GM19240 (cell line): ENCODE results near the gene PNISR.

Experiments used
- DNase-seq: peaks from one replicate; pipeline ENCODE4 v3.0.0; 2011; ENCODE audit warnings: low spot score; ENCODE audit not compliant: insufficient read length

Gene PNISR

DNA sequence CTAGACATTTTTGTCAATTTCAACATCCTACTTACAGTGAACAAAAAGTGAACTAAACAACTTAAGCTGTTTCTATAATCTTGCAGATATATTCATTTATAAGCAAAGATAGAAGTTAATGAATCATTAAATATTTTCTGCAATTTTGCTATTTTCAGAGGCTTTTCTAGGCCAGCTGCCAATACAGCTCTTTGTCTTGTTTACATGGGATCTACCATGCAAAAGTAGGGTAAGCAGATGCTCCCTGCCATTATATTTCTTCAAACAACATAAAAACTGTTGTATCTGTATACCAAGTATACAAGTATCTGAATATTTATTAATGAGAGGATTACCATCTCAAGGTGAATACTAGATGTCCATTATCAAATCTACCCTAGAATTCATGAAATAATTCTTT, 15.4 kb downstream of the PNISR start:
- no peak for DNase-seq

- DNase-seq: no peak
These were observed 18.0 kb downstream of the PNISR start for GRCh38 chr6:99407076-99407475.

- no peak for DNase-seq
These were observed 22.7 kb downstream of the PNISR start for GRCh38 chr6:99402448-99402847.

- no peak for DNase-seq
These were observed 27.8 kb downstream of the PNISR start for GRCh38 chr6:99397287-99397686.

DNA sequence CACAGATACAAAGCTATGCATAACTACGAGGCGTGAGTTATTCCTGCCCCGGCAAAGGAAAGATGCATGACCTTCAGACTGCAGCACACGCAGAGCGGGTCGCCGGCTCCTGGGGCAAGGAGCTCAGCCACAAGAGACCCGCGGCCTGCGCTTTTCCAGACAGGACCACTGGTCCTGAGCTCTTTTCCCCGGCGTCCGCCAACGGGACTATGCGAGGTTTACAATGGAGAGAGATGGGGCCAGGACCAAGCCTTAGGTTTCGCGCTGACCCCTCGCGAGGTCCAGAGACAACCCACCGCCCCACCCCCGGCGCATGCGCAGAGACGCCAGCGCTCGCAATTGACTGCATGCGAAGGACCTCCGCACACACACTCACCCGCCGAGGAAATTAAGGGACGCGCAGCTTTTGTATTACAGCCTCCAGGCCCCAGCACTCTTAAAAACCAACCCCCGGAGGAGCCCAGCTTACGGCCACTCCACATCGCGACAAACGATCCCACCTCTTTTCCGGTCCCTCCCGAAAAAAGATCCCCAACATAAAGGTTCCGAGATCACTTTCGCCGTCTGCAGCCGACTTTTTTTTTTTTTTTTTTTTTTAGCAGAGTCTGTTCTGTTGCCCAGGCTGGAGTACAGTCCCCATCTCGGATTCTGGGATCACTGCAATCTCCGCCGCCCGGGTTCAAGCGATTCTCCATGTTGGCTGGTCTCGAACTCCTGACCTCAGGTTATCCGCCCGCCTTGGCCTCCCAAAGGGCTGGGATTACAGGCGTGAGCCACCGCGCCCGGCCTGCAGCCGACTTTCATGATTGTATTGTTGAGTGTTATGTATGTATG, 31.2 kb downstream of the PNISR start, which contains the start of gene COQ3:
Gene COQ3, minus strand, starts transcription at position 498 of the 834 bp plus-strand sequence. Its CDS starts 16 bp downstream, at position 482.
- peak; percentile 52 for DNase-seq

DNA sequence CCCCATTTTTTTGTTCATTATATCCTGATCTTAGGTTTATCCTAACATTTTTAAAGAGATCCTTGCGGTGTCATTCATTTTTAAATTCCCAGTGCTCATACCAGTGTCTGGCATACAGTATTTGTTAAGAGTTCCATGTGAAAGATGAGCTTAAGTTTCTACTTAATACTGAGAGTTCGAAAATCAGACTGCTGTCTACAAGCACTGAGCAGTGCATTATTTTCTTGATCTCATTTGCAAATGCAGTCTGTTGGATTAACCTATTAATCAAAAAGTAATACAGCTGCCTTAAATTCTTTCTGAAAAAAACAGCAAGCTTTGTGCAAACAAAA, 31.8 kb downstream of the PNISR start:
- DNase-seq: no peak

- DNase-seq: no peak
These were observed 34.2 kb downstream of the PNISR start for GRCh38 chr6:99390896-99391295.

DNA sequence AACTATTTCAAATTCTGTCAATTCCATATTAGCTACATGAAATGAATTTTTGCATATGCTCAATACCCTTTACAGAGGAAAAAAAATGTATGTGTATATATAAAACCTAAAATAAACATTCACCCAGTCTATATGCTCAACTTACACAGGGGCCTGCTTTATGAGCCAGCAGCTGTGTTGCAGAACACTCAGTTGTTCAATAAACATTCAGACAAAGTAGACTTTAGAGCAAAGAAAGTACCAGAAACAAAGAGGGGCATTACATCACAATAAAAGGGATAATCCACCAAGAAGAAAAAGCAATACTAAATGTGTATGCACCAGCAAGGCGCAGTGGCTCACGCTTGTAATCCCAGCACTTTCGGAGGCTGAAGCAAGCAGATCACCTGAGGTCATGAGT, 40.6 kb downstream of the PNISR start:
- no peak for DNase-seq

GRCh38 chr6:99378636-99379035, 46.5 kb downstream of the PNISR start:
- no peak for DNase-seq

DNA sequence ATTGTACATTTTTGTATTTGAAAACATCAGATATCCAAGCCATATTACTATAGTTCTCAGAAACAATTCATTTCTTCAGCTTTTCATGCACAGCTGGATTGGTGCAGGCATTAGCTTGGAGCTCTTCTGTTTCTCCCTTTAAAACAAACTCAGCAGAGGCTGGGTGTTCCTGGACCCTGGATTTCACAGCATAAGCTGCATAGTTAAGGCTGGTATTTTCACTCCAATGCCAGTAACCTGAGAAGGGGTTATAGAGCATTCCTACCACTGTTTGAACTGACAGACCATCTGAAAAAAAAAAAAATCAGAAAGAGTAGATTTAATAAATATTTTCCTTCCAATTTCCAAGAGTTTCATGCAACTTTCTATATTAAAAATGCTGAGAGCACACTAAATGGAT, 55.6 kb downstream of the PNISR start:
- DNase-seq: no peak

DNA sequence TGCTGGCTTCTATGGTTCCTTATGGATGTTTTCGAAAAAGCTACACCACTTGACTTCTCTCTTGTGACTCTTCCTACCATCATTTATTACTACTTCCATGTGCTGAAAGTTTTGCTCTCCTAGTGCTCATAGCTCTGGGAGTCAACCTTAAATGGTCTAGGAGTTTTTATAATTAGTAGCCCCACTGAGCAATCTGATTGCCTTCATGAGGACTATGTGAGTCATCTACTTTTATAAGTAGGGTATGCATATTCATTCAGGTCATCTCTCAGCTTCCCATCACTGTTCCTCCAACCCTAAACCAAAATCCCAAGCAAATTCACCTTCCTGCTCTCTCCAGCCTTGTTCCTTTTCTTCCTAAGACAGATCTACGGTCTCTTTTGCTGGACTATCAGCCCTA, 58.3 kb downstream of the PNISR start:
- DNase-seq: no peak

DNA sequence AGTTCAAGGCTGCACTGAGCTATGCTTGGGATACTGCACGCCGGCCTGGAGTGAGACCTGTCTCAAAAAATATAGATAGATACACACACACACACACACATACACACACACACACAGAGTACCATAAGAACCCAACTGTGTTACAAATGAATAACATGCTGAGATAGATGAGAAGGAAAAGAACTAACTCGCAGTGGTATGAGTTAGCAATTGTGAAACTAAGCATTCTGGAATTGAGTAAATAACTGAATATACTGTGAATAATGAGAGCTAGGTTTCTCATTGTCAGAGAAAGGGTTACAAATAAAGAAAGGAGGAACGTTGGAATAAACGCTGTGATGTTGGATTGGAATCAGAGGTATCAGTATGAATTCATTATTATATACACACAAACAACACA, 61.1 kb downstream of the PNISR start:
- DNase-seq: no peak

- no peak for DNase-seq
These were observed 62.3 kb downstream of the PNISR start for GRCh38 chr6:99362678-99363268.

- no peak for DNase-seq
These were observed 65.3 kb downstream of the PNISR start for GRCh38 chr6:99359800-99360199.

GRCh38 chr6:99356641-99357040, 68.5 kb downstream of the PNISR start:
- DNase-seq: no peak

- no peak for DNase-seq
These were observed 70.1 kb downstream of the PNISR start for GRCh38 chr6:99354983-99355382.

DNA sequence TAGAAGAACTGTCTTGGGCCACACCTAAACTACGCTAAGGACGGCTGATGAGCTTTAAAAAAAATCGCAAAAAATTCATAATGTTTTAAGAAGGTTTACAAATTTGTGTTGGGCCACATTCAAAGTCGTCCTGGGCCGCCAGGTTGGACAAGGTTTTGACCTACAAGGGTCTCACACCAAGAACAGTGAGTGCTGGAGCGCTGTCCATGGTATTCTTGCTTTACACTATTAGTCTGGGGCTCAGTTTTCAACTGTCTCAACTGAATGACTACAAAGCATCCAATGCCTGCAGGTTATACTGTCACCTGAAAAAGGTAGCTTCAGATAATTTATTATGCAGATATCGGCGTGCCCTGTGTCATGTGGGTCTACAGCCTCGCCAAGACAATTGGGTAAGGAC, 72.0 kb downstream of the PNISR start:
- DNase-seq: no peak

- no peak for DNase-seq
These were observed 74.5 kb downstream of the PNISR start for GRCh38 chr6:99350573-99350972.

GRCh38 chr6:99349171-99350141, 75.7 kb downstream of the PNISR start, which contains the start of gene FAXC:
TSS of gene FAXC (minus strand) at chr6:99349674. CDS start at chr6:99349372, 302 bp downstream.
- no peak for DNase-seq

- DNase-seq: no peak
These were observed 76.6 kb downstream of the PNISR start for GRCh38 chr6:99348288-99349170.
